Upper lobe of left lung (tissue), 4 donors: ENCODE data around the gene IFNAR1.

ENCODE experiments used
- POLR2A ChIP-seq, 4 donors: fragments of 450-650 bp; IDR thresholded peaks; one replicate each; pipeline ENCODE4 v1.5.1; 2016 to 2017; ENCODE audit warnings: antibody characterized with exemption in 4 of 4, mild to moderate bottlenecking in 2 of 4
- TF ChIP-seq, protein P1 (sequence below), 6 experiments: fragments of 450-650 bp in 4 of 6; fragments of 200-600 bp in 2 of 6; sonication (generic) in 2 of 6; IDR thresholded peaks; one replicate each; pipeline ENCODE4 v1.5.1; 2016 to 2019; ENCODE audit warnings: antibody characterized with exemption in 6 of 6

DNA sequence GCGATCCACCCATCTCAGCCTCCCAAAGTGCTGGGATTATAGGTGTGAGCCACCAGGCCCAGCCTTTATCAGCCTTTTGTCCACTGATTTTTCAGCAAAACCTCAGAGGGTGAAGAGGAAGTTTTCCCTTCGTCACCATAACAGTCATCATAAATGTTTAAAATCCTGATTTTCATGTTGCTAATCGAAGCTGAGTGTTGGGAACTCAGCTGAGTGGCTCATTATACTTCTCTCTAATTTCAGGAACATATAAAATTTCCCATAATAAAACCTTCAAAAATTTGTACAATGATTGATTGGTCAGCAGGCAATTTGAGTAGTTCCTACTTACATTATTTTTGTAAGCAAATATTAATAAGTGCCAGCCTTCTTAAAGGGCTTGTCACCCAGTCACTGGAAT, 46.6 kb downstream of the IFNAR1 start:
- no peak for TF ChIP-seq POLR2A (IDR thresholded peaks at IDR 0.05)
- TF ChIP-seq, protein P1, sequence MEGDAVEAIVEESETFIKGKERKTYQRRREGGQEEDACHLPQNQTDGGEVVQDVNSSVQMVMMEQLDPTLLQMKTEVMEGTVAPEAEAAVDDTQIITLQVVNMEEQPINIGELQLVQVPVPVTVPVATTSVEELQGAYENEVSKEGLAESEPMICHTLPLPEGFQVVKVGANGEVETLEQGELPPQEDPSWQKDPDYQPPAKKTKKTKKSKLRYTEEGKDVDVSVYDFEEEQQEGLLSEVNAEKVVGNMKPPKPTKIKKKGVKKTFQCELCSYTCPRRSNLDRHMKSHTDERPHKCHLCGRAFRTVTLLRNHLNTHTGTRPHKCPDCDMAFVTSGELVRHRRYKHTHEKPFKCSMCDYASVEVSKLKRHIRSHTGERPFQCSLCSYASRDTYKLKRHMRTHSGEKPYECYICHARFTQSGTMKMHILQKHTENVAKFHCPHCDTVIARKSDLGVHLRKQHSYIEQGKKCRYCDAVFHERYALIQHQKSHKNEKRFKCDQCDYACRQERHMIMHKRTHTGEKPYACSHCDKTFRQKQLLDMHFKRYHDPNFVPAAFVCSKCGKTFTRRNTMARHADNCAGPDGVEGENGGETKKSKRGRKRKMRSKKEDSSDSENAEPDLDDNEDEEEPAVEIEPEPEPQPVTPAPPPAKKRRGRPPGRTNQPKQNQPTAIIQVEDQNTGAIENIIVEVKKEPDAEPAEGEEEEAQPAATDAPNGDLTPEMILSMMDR (IDR thresholded peaks at IDR 0.05) = no peak
